K562 (cell line): Measurements from ENCODE around the gene CEBPE.

Source experiments
- CBX2 ChIP-seq: fragments of 200-600 bp; sonication (generic); IDR thresholded peaks from one replicate; pipeline ENCODE4 v1.6.1; 2012; ENCODE audit warnings: mild to moderate bottlenecking, low read length, inconsistent platforms; ENCODE audit not compliant: insufficient read depth, poor library complexity, severe bottlenecking
- CTCF ChIP-seq, 3 experiments: IDR thresholded peaks in 2 of 3; conservative IDR thresholded peaks in 1 of 3; 2 replicates each; pipeline ENCODE4 v1.5.1; 2011 to 2012; ENCODE audit warnings: low read length in 3 of 3, mild to moderate bottlenecking in 3 of 3, control low read depth in 2 of 3, improper control_type of control experiment in 1 of 3, inconsistent platforms in 1 of 3, low read depth in 1 of 3, mixed read lengths in 1 of 3, moderate library complexity in 1 of 3; ENCODE audit not compliant: insufficient read depth in 2 of 3
- FOXP1 ChIP-seq: sonication (generic); formaldehyde crosslinking; IDR thresholded peaks from 2 replicates; pipeline ENCODE4 v1.8.0; 2022; ENCODE audit warnings: mild to moderate bottlenecking, missing genetic modification reagents
- KLF16 ChIP-seq: IDR thresholded peaks from 2 replicates; pipeline ENCODE4 v1.6.1; 2016; ENCODE audit warnings: antibody characterized with exemption
- MAFK ChIP-seq: IDR thresholded peaks from 2 replicates; pipeline ENCODE4 v1.6.1; 2011; ENCODE audit warnings: low read length, improper control_type of control experiment
- MLX ChIP-seq, 2 experiments: fragments of 450-650 bp in 1 of 2; sonication (generic) in 1 of 2; formaldehyde crosslinking; conservative IDR thresholded peaks; 2 replicates each; pipeline versions ENCODE4 v1.4.0 to v1.8.1; 2020 to 2022; ENCODE audit warnings: mild to moderate bottlenecking in 1 of 2, missing genetic modification reagents in 1 of 2
- POLR2AphosphoS2 ChIP-seq: IDR thresholded peaks from 2 replicates; pipeline ENCODE4 v1.6.1; 2012; ENCODE audit warnings: low read length, improper control_type of control experiment
- RAD51 ChIP-seq: fragments of 450-650 bp; IDR thresholded peaks from 2 replicates; pipeline ENCODE4 v1.7.1; 2016; ENCODE audit warnings: low read depth, mild to moderate bottlenecking, borderline replicate concordance
- YBX1 ChIP-seq: fragments of 450-650 bp; IDR thresholded peaks from 2 replicates; pipeline ENCODE4 v1.7.1; 2016; ENCODE audit warnings: mild to moderate bottlenecking
- ZNF407 ChIP-seq: fragments of 450-650 bp; IDR thresholded peaks from 2 replicates; pipeline ENCODE4 v1.6.1; 2016; ENCODE audit warnings: low read depth
- ZNF584 ChIP-seq: fragments of 200-800 bp; sonication (Bioruptor generic); IDR thresholded peaks from 2 replicates; pipeline ENCODE4 v1.6.1; 2016; ENCODE audit warnings: low read depth, mild to moderate bottlenecking, missing genetic modification characterization, missing compliant biosample characterization

GRCh38 chr14:23114120-23114458 is 5.0 kb downstream of the CEBPE start:
- TF ChIP-seq MAFK (no peak), MLX (CRISPR knock-in tag; conservative IDR thresholded peaks at IDR 0.05) (no peak), KLF16 (no peak), FOXP1 (CRISPR knock-in tag) (no peak), ZNF584 (CRISPR knock-in tag) (no peak), CBX2 (no peak), ZNF407 (no peak), POLR2AphosphoS2 (no peak), CTCF (IDR thresholded peaks at IDR 0.05 in 2 of 3, conservative IDR thresholded peaks at IDR 0.05 in 1 of 3; ENCODE audit: insufficient read depth in 2 of 3, low read depth in 1 of 3, low read length in 3 of 3) (no peak), YBX1 (no peak), RAD51 (no peak)
